ENCODE data around the gene CTNNA2.

CTNNA2 gene

GRCh38 chr2:80326861-80327260, 814.0 kb downstream of the CTNNA2 start:
- no peak overlapping the region for H3K4me3 ChIP-seq (ENCODE audit: low read depth, low read length)
- no peak for TF ChIP-seq CTCF (IDR thresholded peaks at IDR 0.05; ENCODE audit: borderline replicate concordance, insufficient read depth, low read depth, low read length)

GRCh38 chr2:80328159-80328571, 815.3 kb downstream of the CTNNA2 start:
- no peak overlapping the region for H3K4me3 ChIP-seq (ENCODE audit: low read depth, low read length)
- no peak for TF ChIP-seq CTCF (IDR thresholded peaks at IDR 0.05; ENCODE audit: borderline replicate concordance, insufficient read depth, low read depth, low read length)

- H3K4me3 ChIP-seq (ENCODE audit: low read depth, low read length) = no peak overlapping the region
- no peak for TF ChIP-seq CTCF (IDR thresholded peaks at IDR 0.05; ENCODE audit: borderline replicate concordance, insufficient read depth, low read depth, low read length)
These were observed 816.6 kb downstream of the CTNNA2 start for GRCh38 chr2:80329491-80329890.

GRCh38 chr2:80330527-80331450, 817.9 kb downstream of the CTNNA2 start:
- H3K4me3 ChIP-seq (ENCODE audit: low read depth, low read length) = no peak overlapping the region
- no peak for TF ChIP-seq CTCF (IDR thresholded peaks at IDR 0.05; ENCODE audit: borderline replicate concordance, insufficient read depth, low read depth, low read length)

- no peak for TF ChIP-seq CTCF (IDR thresholded peaks at IDR 0.05; ENCODE audit: borderline replicate concordance, insufficient read depth, low read depth, low read length)
- no peak overlapping the region for H3K4me3 ChIP-seq (ENCODE audit: low read depth, low read length)
These were observed 821.0 kb downstream of the CTNNA2 start for GRCh38 chr2:80333886-80334285.

GRCh38 chr2:80335411-80335810, 822.6 kb downstream of the CTNNA2 start:
- no peak for TF ChIP-seq CTCF (IDR thresholded peaks at IDR 0.05; ENCODE audit: borderline replicate concordance, insufficient read depth, low read depth, low read length)
- no peak overlapping the region for H3K4me3 ChIP-seq (ENCODE audit: low read depth, low read length)

- TF ChIP-seq CTCF (IDR thresholded peaks at IDR 0.05; ENCODE audit: borderline replicate concordance, insufficient read depth, low read depth, low read length) = no peak
- no peak overlapping the region for H3K4me3 ChIP-seq (ENCODE audit: low read depth, low read length)
These were observed 825.9 kb downstream of the CTNNA2 start for GRCh38 chr2:80338794-80339193.
